GM19455 (cell line): ENCODE data around the gene GPD1.
"Not testable (repeated sequence)": the region's sequence is repeated elsewhere in the genome, so short reads cannot be mapped to it uniquely, and the experiment has no call there.

Source experiments
- ATAC-seq: cut with Tn5 transposase; IDR thresholded peaks from one replicate; pipeline ENCODE4 v1.9.1; 2021; ENCODE audit not compliant: unreplicated experiment

The GPD1 gene

DNA sequence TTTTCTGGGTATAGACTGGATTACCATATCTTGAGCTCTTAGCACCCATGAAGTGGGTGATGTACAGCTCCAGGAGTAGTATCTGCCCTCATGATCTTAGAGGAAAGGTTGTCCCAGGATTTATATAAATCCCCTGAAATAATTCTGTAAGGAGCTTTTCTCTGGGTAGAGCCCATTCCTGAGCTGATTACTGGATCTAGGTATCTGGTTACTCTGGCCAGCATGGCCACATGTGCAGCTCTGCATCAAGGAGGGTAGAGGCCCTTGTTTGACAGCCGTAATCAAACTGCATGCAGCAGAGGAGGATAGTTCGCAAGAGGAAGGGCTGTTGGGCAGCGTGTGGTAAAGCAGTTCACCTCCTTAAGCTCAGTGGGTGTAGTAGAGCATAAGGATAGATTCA is 16.7 kb downstream of the GPD1 start:
- no peak for ATAC-seq

DNA sequence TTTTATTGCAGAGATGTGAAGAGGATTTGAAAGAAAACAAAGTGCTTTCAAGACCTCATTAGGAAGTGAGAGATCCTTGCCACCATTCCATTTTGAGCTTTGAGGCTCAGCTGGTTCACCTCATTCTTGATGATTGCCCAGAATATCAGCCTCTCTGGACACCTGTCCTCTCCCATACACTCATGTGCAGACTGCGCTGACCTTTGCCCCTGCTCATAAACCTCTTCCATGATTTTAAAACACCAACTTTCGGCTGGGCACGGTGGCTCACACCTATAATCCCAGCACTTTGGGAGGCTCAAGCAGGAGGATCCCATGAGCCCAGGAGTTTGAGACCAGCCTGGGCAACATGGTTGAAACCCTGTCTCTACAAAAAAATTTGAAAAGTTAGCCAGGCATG is 17.1 kb downstream of the GPD1 start:
- no peak for ATAC-seq

DNA sequence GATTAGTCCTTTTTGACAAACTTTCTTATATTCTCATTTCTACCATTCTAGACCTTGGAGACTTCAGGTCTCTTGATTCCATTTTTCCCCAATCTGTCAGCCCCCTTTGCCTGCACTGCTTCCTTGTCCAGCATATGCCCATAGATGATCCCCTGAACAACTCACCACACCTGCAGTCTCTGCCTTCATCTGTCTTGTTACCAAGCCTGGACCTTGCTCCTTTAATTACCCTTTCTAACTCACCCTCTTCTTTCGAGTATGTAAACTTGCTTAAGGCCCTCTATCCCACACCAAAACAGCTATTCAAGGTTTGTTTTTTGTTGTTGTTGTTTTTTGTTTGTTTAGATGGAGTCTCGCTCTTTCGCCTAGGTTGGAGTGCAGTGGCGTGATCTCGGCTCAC is 17.8 kb downstream of the GPD1 start:
- ATAC-seq = no peak

DNA sequence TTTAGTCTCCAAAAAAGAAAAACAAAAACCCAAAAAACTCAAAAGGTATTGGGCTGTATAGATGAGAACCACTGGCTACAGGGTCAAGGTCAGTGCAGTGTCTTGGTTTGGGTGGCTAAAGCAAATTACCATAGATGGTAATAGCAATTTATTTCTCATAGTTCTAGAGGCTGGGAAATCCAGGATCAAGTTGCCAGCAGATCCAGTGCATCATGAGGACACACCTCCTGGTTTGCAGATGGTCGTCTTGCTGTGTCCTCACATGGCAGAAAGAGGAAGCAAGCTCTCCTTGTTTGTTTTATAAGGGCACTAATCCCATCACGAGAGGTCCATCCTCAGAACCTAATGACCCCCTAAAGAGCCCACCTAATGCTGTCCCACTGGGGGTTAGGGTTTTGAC is 19.4 kb downstream of the GPD1 start:
- no peak for ATAC-seq

DNA sequence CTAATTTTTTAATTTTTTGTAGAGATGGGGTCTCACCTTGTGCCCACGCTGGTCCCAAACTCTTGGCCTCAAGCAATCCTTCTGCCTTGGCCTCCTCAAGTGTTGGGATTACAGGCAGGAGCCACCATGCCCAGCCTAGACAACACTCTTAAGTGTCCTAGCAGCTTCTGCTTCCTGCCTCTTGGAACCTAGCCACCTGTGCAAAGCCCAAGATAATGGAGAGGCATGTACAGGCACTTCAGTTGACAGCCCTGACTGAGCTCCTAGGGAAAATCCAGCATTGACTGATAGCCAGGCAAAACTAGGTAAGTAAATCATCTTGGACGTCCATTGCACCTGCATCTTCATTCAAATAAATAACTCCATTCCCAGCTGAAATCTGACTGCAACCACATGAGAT is 23.7 kb downstream of the GPD1 start:
- ATAC-seq = no peak

DNA sequence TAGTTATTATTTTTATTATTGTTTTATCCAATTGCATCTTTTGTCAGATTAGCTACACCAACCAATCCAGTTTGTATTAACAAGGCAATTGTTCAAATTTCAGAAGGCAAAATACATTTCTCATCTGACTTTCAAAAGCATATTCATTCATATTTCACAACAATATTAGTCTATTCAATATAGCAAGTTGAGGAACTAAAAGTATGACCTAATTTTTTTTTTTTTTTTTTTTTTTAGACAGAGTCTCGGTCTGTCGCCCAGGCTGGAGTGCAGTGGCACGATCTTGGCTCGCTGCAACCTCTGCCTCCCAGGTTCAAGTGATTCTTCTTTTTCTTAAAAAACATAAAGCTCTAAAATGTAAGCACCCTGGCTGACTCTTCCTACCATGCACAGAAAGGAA is 25.5 kb downstream of the GPD1 start:
- no peak for ATAC-seq

DNA sequence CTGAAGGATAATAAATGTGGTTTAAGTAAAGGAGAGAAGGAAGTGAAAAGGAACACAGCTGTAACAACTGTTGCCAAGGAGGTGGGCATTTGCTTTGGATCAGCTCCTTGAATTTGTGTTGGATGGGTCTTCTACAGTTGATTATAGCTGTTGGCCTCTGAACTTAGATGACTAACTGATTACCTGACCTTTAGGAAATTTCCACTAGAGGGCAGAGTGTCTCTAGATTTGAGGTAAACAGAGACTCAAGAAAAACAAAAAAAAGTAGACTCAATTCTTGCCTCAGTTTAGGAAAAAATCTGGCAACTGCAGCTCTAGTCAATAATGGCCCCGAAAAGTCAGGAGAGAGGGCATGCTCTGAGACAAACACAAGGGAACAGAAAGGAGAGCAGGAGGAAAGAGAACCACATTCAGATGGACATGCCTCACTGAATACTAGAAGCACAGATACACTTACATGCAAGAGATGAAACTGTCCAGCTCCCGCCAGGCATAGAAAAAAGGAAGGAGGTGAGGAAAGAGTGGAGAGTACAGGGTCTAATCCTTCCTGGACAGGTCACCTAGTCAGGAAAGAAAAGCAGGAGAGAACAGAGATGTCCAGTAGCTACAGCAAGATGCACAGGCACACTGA is 28.8 kb downstream of the GPD1 start:
- ATAC-seq = no peak

DNA sequence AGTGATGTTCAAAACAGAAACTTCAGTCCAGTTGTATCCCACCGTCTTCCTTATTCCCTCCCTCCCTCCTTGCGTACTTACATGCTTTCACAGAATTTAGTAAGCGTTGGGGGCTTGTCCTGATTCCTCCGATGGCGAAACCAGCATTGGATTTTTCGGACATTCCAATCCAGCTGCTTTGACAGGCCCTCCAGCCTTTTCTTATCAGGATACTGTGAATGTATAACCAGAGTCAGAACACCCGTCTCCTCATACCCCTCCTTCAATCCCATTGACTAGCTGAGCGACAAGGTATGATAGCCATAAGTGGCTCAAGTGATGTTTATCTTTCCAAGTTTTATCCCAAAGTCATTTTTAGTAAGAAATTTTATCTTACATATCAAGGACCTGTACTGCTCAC is 39.2 kb downstream of the GPD1 start:
- ATAC-seq = no peak

DNA sequence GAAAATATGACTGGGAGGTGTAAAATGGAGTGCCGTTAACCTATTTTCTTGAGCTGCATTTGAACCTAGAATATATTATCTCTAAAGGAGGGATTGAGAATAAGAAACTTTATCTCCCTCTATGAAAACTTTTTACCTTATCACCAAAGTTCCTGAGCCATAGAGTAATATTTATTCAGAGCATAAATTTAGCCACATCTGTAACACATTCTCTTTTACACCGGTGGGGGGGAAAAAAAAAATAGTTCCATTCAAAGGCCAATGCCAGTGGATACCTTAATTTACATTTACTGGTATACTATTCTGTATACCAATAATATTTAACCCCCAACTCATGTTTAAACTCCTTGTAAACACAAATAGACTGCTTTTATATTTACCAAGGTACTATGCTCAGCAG is 41.6 kb downstream of the GPD1 start:
- ATAC-seq = no peak

DNA sequence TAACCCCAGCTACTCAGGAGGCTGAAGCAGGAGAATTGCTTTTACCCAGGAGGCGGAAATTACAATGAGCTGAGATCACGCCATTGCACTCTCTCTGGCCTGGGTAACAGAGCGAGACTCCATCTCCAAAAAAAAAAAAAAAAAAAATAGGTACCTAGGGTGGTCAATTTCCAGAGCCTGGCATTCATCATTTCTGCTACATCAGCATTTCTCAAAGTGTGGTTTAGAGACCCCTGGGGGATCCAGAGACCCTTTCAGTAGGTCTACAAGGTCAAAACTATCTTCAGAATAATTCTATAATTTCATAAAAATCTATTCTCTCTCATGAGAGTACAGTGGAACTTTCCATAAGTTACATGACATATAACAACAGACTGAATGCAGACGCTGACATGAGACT is 43.5 kb downstream of the GPD1 start:
- ATAC-seq = no peak

DNA sequence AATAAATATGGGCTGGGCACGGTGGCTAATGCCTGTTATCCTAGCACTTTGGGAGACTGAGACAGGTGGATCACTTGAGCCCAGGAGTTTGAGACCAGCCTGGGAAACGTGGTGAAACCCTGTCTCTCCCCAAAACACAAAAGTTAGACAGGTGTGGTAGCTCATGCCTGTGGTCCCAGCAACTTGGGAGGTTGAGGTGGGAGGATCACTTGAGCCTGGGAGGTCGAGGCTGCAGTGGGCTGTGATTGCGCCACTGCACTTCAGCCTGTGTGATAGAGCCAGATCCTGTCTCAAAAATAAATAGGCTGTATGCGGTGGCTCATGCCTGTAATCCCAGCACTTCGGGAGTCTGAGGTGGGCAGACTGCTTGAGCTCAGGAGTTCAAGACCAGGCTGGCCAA is 44.2 kb downstream of the GPD1 start:
- not testable (repeated sequence) for ATAC-seq

DNA sequence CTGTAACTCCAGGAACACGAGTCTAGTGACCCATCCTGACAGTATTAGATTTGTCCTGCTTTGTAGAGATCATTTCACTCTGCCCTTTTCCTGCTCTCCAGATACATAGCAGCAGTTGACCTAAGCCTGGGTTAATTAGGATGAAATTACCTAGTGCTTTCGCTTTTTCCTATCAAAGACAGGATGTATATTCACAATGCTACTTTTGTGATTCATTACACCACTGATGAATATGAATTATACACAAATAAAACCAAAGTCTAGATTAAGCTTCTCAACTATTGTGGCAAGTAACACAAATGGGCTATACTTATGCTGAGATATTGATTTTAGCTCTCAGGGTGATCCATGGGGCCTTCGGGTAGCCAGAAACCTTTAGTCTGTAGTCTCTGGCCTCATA is 45.5 kb downstream of the GPD1 start:
- no peak for ATAC-seq

DNA sequence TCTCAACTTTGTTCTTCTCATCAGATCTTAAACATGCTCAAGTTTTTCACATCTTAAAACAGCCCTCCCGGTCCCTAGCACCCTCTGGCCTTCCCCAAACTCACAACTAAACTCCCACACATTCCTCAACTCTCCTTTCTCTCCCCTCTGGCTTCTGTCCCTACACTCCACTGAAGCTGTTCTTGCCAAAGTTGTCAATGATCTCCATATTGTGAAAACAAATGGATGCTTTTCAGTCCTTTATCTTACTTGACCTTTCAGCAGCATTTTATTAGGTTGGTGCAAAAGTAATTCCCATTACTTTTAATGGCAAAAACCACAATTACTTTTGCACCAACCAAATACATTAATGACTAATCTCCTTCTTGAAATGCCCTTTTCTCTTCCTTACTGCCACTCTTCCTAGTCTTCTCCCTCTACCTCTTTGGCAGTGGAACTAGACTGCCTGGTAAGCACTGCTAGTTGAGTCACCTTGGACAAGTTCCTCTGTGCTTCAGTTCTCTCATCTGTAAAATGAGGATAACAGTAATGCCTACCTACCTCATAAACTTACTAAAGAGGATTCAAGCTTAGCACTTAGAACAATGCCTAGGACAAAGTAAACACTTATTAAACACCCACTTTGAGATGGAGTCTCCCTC is 47.4 kb downstream of the GPD1 start:
- no peak for ATAC-seq

DNA sequence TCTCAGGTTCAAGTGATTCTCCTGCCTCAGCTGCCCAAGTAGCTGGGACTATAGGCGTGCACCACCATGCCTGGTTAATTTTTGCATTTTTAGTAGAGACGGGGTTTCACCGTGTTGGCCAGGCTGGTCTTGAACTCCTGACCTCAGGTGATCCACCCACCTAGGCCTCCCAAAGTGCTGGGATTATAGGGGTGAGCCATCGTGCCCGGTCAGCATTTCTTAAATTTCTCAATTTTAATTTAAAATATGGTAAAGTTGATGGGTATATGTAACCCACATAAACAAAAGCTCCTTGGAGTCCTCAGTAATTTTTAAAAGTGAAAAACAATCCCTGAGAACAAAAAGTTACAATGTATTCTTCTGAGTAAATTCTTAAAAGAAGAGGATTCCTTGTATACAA is 51.1 kb downstream of the GPD1 start:
- not testable (repeated sequence) for ATAC-seq

DNA sequence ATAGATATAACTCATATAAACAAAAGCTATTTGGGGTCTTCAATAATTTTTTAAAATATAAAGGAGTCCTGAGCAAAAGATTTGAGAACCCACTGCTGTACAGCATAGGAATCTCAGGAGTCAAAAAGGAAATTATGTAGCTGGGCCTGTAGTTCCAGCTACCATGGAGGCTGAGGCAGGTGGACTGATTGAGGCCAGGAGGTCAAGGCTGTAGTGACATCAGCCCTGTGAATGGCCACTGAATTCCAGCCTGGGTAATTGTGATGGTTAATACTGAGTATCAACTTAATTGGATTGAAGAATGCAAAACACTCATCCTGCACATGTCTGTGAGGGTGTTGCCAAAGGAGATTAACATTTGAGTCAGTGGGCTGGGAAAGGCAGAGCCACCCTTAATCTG is 52.8 kb downstream of the GPD1 start:
- ATAC-seq = no peak

DNA sequence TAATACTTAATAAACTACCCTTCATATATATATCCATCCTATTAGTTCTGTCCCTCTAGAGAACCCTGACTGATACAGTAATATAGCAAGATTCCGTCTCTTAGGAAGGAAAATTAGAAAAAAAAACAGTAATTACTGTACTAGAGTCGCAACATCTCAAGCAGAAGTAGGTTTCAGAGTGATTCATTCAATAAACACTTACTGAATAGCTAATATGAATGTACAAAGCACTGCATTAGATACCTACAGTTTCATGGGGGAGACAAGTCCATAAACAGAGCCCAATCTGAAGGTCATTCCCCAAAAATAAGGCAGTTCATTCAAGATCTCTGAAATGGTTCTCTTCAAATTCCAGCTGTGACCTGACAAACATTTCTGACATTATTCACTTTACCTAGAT is 53.5 kb downstream of the GPD1 start:
- no peak for ATAC-seq

DNA sequence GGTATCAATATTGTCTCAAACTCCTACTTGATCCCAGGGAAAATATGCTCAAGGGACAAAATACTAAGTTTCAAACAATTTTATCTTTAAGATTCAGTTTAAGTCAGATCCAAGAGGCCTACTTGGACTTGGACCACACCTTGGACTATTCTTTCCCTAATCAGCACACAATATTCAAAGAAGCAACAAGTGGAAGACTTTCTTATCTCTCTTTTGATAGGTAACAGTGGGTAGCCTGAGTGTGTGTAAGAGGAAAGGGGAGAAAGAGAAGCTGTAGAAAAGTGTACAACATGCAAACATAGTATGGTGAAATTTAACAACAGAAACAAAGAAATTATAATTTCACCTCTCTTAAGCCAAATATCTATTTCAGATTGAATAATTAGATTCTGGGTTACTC is 56.8 kb downstream of the GPD1 start:
- ATAC-seq = no peak
